Activated CD8-positive, alpha-beta T cell treated with anti-CD3 and anti-CD28 coated beads for 36 hours (primary cell): ENCODE measurements around the gene PKMYT1. TPM values are rescaled to one million over a fixed set of nuclear protein-coding genes. Genes with fewer than 3 reads are reported as not detected.
A peak's percentile ranks its signal among the peaks of the same experiment; 100 is the strongest.

Experiments
- ATAC-seq: fragments of 200-7000 bp; cut with Tn5 transposase; one replicate; pipeline ENCODE4 v1.10.0; 2021; ENCODE audit warnings: mild to moderate bottlenecking, moderate library complexity
- CTCF ChIA-PET: fragments of 350-600 bp; sonication (Branson Sonifier 250); formaldehyde crosslinking; loops from one replicate; lab custom pipeline; 2021; ENCODE audit warnings: antibody characterized with exemption; lab: Charles Lee
- POLR2A ChIA-PET: fragments of 350-600 bp; sonication (Branson Sonifier 250); formaldehyde crosslinking; loops from one replicate; lab custom pipeline; 2021; ENCODE audit warnings: antibody characterized with exemption; lab: Charles Lee
- DNase-seq: peaks from one replicate; pipeline ENCODE4 v3.0.0-alpha.2; 2020
- H3K27ac Mint-ChIP-seq: one replicate; pipeline ENCODE4 v1.8.0; 2021; ENCODE audit warnings: mild to moderate bottlenecking, mixed read lengths
- H3K27me3 Mint-ChIP-seq: one replicate; pipeline ENCODE4 v1.8.0; 2021; ENCODE audit warnings: mixed read lengths
- H3K36me3 Mint-ChIP-seq: one replicate; pipeline ENCODE4 v1.8.0; 2021; ENCODE audit warnings: low read depth, mixed read lengths
- H3K4me1 Mint-ChIP-seq: one replicate; pipeline ENCODE4 v1.8.0; 2021; ENCODE audit warnings: low read depth, mixed read lengths
- H3K4me3 Mint-ChIP-seq: one replicate; pipeline ENCODE4 v1.8.0; 2021; ENCODE audit warnings: mild to moderate bottlenecking, moderate library complexity, mixed read lengths
- H3K9me3 Mint-ChIP-seq: one replicate; pipeline ENCODE4 v1.8.0; 2021; ENCODE audit warnings: mixed read lengths
- intact Hi-C: fragments of 100-400 bp; cut with micrococcal nuclease; formaldehyde crosslinking; loops from one replicate; pipeline ENCODE4 v1.10.0; 2022
- total RNA-seq, 2 experiments: library from RNA; stranded (reverse); gene quantifications; one replicate each; pipeline ENCODE4 v1.2.3, GENCODE V29; 2021
- TF ChIP-seq, protein P1 (sequence below): fragments of 200-600 bp; IDR thresholded peaks from one replicate; pipeline ENCODE4 v1.8.0; 2022; ENCODE audit warnings: antibody characterized with exemption, mild to moderate bottlenecking

The PKMYT1 gene
- 100 to 1,000 TPM; 121 to 123 TPM for total RNA-seq

DNA sequence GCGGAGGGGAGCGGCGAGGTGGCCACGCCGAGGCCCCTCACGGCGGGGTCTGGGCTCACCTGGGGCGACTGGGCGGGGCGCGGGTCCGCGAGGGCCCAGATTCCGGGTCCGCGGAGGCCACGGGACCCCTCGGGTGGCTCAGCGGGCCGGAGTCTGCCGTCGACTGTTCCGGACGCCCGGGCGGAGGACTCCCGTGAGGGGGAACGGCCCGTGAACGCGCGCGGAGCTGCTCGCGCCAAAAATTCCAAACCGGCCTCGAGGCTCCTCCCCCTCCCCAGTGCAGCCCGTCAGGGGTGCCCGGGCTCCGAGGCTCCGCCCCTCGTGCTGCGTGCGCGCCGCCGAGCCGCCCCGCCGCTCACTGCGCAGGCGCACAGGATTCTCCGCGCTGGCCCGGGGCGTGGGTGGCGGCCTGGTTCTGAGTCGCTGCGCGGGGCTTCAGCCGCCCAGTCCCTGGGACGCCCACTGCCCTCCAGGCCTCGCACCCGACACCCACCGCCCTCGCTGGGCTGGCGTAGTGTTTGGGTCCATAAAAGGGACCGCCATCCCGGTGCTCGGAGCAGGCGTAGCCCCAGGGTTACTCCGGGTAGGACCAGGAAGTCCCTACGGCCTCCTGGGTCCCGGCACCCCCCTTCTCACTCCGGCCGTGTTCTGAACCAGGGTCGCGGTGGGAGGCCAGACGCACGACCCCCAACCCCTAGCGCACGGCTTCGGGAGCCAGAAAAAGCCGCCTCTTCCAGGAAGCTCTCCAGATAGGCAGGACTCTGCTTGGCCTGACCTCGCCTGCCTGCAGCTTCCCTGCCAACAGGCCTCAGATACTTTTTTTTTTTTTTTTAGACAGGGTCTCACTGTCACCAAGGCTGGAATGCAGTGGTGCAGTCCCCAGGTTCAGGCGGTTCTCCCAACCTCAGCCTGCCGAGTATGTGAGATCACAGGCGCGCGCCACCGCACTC lies at the start of gene PKMYT1:
TSS of gene PKMYT1 (minus strand) at position 220 of the 950 bp plus-strand sequence. CDS start 789 bp downstream, outside the sequence.
- CTCF ChIA-PET = interaction anchor here (0.9 to 2.6 kb wide), 8 partner anchors 8 to 100 kb away, joined by 3 to 10 read pairs (median 4); no protein-coding TSS in a partner anchor
- TF ChIP-seq, protein P1, sequence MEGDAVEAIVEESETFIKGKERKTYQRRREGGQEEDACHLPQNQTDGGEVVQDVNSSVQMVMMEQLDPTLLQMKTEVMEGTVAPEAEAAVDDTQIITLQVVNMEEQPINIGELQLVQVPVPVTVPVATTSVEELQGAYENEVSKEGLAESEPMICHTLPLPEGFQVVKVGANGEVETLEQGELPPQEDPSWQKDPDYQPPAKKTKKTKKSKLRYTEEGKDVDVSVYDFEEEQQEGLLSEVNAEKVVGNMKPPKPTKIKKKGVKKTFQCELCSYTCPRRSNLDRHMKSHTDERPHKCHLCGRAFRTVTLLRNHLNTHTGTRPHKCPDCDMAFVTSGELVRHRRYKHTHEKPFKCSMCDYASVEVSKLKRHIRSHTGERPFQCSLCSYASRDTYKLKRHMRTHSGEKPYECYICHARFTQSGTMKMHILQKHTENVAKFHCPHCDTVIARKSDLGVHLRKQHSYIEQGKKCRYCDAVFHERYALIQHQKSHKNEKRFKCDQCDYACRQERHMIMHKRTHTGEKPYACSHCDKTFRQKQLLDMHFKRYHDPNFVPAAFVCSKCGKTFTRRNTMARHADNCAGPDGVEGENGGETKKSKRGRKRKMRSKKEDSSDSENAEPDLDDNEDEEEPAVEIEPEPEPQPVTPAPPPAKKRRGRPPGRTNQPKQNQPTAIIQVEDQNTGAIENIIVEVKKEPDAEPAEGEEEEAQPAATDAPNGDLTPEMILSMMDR = no peak
- DNase-seq (peak; percentile 94), ATAC-seq (peak; percentile 94)
- Mint-ChIP-seq H3K4me3 (peak within 1 kb of the TSS; percentile 87), H3K36me3 (peaks cover 31% of the 10 kb centered on the region), H3K27me3 (no peaks in the 10 kb centered on the region), H3K9me3 (no peaks in the 10 kb centered on the region), H3K4me1 (peaks cover 13% of the 10 kb centered on the region), H3K27ac (peak within 1 kb of the TSS; percentile 86)
- intact Hi-C loops = no loop called here
- POLR2A ChIA-PET = interaction anchor here (0.6 to 3.6 kb wide), 7 partner anchors 9 to 448 kb away, joined by 3 to 20 read pairs (median 4); partner anchors contain the start of gene PAQR4

DNA sequence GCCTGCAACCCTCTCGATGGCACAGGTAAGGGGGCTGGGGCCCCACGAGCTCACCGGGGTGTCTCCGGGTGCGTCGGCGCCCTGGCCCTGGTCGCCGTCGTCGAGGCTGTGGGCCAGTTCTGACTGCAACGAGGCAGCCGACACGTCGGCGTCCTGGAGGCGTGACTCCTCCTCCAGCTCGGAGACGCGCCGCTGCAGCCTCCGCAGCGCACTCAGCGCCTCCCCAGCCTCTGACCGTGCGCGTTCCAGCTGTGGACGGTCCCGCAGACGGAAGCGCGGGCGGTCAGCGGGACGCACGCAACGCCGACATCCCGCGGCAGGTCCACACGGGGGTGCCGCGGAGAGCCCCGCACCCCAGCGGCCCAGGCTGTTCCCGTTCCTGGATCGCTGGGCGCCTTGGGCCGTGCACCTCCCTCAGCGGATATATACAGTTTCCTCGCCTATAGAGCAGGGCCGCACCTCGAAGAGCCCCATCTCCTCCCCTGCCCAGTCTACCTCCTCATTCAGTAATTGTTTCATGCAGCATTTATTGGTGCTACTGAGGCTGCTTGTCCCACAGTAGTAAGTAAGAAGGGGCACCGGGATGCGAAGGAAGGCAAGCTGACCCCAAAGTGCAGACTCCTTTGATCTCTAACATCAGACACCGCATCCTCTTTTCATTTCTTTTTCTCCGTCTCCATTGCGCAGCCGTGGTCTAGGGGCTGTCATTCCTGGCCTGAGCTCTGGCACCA lies 49.4 kb upstream of the PKMYT1 start:
- POLR2A ChIA-PET = interaction anchor here (0.9 to 2.1 kb wide), 5 partner anchors 9 to 95 kb away, joined by 3 to 6 read pairs (median 4); partner anchors contain the start of gene TNFRSF12A
- H3K36me3 Mint-ChIP-seq = peaks cover 12% of the 10 kb centered on the region
- peak; percentile 60 for ATAC-seq
- peaks cover 44% of the 10 kb centered on the region for H3K27me3 Mint-ChIP-seq
- H3K4me1 Mint-ChIP-seq = peaks cover 27% of the 10 kb centered on the region
- TF ChIP-seq, protein P1 = no peak
- CTCF ChIA-PET = interaction anchor here (0.9 to 10.2 kb wide), 19 partner anchors 9 to 247 kb away, joined by 3 to 135 read pairs (median 9); partner anchors contain the start of genes CLDN6, HCFC1R1, THOC6 and TNFRSF12A
- H3K27ac Mint-ChIP-seq = no peak overlapping the region
- H3K9me3 Mint-ChIP-seq = no peaks in the 10 kb centered on the region
- peak; percentile 79 for DNase-seq
- intact Hi-C loops = no loop called here
- peak overlapping the region; percentile 66 for H3K4me3 Mint-ChIP-seq

DNA sequence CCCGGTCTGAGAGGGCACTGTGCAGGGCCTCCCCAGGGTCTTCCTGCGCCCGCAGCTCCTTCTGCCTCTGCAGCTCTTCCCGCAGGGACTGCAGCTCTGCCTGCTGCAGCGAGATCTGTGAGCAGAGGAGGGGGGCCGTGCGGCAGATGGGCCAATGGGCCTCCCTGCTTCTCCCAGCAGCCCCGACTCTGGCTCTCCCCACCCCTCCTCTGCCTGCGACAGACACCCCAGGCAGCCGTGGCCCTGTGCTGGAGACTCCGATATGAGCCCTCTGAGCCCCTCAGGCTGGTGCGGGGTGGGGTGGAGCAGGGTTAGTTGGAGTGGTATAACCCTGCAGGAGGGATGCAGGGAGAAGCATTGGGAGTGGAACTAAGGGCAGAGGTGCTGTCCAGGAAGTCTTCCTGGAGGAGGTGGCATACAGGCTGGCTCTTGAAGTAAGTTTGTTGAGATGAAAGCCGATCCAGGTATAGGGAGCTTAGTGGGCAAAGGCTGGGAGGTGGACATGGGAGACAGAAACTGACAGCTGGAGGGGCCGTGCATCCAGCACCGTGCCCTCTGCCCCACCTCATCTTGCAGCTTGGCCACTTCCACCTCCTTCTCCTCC lies 48.6 kb upstream of the PKMYT1 start:
- H3K27me3 Mint-ChIP-seq = peaks cover 40% of the 10 kb centered on the region
- ChIA-PET POLR2A (interaction anchor here (0.7 to 2.1 kb wide), 9 partner anchors 8 to 824 kb away, joined by 3 to 6 read pairs (median 4); partner anchors contain the start of gene TNFRSF12A), CTCF (interaction anchor here (0.7 to 10.2 kb wide), 38 partner anchors 8 to 248 kb away, joined by 3 to 135 read pairs (median 6); partner anchors contain the start of genes CLDN6, HCFC1R1, PKMYT1 and THOC6)
- no peaks in the 10 kb centered on the region for H3K9me3 Mint-ChIP-seq
- intact Hi-C loops = no loop called here
- H3K36me3 Mint-ChIP-seq = peaks cover 14% of the 10 kb centered on the region
- TF ChIP-seq, protein P1 = no peak
- DNase-seq (no peak), ATAC-seq (no peak)
- H3K4me3 Mint-ChIP-seq = peak overlapping the region; percentile 66
- H3K4me1 Mint-ChIP-seq = peaks cover 30% of the 10 kb centered on the region
- H3K27ac Mint-ChIP-seq = no peak overlapping the region

DNA sequence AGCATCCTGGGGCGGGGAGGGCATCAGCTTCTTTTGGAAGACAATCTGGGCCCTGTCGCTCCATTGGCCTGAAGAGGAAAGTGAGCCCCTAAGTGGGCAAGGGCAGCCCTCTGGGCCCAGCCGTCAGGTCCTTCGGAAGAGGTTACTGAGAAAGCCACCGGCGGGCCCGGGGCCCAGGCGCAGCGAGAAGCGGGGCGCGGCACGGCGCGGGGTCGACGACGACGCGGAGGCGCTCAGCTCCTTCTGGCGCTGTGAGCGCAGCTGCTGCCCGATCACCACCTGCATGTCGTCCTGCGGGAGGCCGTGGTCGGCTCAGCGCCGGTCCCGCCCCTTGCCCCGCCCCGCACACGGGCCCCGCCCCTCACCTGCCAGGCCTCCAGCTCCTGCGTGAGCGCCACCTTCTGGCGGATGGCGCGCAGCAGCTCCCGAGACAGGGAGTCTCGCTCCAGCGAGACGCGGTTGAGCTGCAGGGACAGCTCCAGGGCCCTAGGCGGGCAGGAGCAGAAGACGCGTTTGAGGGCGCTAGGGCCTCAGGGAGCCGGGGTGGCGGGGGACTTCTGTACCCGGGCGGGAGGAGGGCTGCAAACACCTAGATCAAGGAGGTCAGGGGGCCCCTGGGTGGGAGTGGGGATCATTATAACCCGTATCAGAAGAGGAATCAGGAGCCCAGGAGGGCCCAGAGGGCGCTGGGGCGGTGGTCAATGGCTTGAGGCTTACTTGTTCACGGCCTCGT lies 47.9 kb upstream of the PKMYT1 start:
- intact Hi-C loops = no loop called here
- peak overlapping the region; percentile 32 for H3K4me3 Mint-ChIP-seq
- H3K27me3 Mint-ChIP-seq = peaks cover 33% of the 10 kb centered on the region
- DNase-seq (peak; percentile 91), ATAC-seq (peak; percentile 44)
- TF ChIP-seq, protein P1 = peak; percentile 91
- H3K9me3 Mint-ChIP-seq = no peaks in the 10 kb centered on the region
- peaks cover 14% of the 10 kb centered on the region for H3K36me3 Mint-ChIP-seq
- H3K27ac Mint-ChIP-seq = no peak overlapping the region
- peaks cover 35% of the 10 kb centered on the region for H3K4me1 Mint-ChIP-seq
- CTCF ChIA-PET = interaction anchor here (0.6 to 10.2 kb wide), 43 partner anchors 7 to 794 kb away, joined by 3 to 135 read pairs (median 5); partner anchors contain the start of genes CLDN6, HCFC1R1, PKMYT1 and THOC6
- POLR2A ChIA-PET = interaction anchor here (0.7 to 1.8 kb wide), 8 partner anchors 10 to 101 kb away, joined by 3 to 6 read pairs (median 4); partner anchors contain the start of genes KREMEN2 and PAQR4
